Measurements from ENCODE around the gene SEPTIN6.
A peak's percentile ranks its signal among the peaks of the same experiment; 100 is the strongest.

DNA sequence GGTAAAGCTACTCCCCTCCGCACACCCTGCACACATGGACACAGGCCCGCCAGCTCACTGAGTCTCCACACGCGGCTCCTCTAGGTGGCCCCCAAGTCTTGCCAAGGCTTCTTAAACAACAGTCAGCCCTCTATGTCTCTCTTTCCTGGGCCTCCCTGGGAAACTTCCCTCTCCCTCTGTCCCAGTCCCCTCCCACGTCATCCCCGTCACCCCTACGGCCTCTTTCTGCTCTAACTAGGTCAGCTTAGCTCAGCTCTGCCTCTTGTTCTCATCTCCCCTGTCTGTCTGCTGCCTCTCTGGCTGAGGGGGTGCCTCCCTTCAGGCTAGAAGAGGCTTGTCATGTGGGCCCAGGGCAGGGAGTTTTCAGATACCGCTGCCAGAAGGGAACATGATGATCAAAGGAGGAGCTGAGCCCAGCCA is 38.8 kb downstream of the SEPTIN6 start:
- TF ChIP-seq, protein P1, sequence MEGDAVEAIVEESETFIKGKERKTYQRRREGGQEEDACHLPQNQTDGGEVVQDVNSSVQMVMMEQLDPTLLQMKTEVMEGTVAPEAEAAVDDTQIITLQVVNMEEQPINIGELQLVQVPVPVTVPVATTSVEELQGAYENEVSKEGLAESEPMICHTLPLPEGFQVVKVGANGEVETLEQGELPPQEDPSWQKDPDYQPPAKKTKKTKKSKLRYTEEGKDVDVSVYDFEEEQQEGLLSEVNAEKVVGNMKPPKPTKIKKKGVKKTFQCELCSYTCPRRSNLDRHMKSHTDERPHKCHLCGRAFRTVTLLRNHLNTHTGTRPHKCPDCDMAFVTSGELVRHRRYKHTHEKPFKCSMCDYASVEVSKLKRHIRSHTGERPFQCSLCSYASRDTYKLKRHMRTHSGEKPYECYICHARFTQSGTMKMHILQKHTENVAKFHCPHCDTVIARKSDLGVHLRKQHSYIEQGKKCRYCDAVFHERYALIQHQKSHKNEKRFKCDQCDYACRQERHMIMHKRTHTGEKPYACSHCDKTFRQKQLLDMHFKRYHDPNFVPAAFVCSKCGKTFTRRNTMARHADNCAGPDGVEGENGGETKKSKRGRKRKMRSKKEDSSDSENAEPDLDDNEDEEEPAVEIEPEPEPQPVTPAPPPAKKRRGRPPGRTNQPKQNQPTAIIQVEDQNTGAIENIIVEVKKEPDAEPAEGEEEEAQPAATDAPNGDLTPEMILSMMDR (conservative IDR thresholded peaks at IDR 0.05 in 1 of 2, IDR thresholded peaks at IDR 0.05 in 1 of 2; ENCODE audit: low read depth in 1 of 2, low read length in 2 of 2) = peak in 1 of 2 donors; percentile 20
- TF ChIP-seq EZH2 (IDR thresholded peaks at IDR 0.05; ENCODE audit: low read length, missing control alignments) = no peak
